Endometrial microvascular endothelial cells (primary cell): Measurements from ENCODE around the gene ACAP3. TPM values are rescaled to one million over a fixed set of nuclear protein-coding genes. Genes with fewer than 3 reads are reported as not detected.
"Not testable (repeated sequence)": the region's sequence is repeated elsewhere in the genome, so short reads cannot be mapped to it uniquely, and the experiment has no call there.

ENCODE experiments used
- in situ Hi-C: cut with HindIII; loops from 2 replicates; pipeline ENCODE4 v1.10.0; 2017; ENCODE audit warnings: low sequenced_read_pairs, low pct_unique_long_range_greater_than_20kb; ENCODE audit errors: inconsistent ontology term
- total RNA-seq: library from RNA; depleted of rRNA; stranded (reverse); fragments of >200 nt; gene quantifications from one replicate; pipeline ENCODE4 v1.2.3, GENCODE V29; 2015; ENCODE audit errors: inconsistent ontology term

The ACAP3 gene
- total RNA-seq, 1 donor from 2014 or later = 28.7 TPM

DNA sequence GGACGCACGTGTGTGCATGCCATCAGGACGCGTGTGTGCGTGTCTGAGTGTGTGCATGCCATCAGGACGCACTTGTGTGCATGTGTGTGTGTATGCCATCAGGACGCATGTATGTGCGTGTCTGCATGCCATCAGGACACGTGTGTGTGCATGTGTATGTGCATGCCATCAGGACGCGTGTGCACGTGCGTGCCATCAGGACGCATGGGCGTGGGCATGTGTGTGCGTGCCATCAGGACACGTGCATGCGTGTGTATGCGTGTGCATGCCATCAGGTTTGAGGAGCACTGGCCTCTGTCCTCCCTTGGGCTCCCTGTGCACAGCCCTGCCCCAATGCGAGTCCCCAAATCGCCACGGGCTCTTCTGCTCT is 48.6 kb downstream of the ACAP3 start:
- in situ Hi-C loops = no loop called here

GRCh38 chr1:1256956-1257871 is 50.5 kb downstream of the ACAP3 start:
- in situ Hi-C loops = no loop called here

DNA sequence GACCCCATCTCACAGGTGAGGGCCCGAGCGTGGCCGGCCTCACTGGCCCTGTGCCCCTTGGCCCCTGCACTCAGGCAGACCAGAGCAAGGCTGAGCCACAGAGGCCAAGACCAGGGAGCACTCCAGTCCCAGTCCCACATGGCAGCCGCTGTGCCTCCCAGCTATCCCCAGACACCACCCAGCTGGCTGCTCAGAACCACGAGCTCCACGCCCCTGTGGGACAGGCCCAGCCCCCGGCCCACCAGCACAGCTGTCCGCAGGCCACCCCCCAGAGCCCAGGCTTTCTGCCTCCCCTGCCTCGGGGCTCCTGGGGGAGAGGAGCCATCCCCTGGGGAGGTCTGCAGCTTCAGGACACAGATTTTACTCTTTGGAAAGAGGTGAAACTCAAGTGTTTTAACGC is 52.1 kb downstream of the ACAP3 start:
- in situ Hi-C loops = no loop called here

DNA sequence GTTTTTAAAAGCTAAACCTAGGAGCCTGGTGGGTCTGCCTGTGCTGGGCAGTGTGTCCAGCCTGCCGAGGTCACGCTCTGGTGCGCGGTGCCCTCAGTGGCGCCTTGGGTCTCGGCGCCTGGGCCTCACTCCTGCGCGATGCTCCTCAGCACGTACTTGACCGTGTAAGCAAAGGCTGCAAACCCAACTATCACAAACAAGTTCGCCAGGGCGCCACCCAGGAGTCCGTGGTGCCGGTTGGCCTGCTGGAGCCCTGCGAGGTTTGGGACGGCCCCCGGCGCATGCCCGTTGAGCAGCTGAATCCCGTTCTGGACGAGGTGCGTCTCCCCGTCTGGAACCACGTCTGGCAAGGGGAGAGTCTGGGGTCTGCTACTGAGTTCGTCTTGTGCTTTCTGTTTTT is 52.7 kb downstream of the ACAP3 start:
- in situ Hi-C loops = no loop called here

GRCh38 chr1:1254667-1254998 is 53.1 kb downstream of the ACAP3 start:
- in situ Hi-C loops = no loop called here

DNA sequence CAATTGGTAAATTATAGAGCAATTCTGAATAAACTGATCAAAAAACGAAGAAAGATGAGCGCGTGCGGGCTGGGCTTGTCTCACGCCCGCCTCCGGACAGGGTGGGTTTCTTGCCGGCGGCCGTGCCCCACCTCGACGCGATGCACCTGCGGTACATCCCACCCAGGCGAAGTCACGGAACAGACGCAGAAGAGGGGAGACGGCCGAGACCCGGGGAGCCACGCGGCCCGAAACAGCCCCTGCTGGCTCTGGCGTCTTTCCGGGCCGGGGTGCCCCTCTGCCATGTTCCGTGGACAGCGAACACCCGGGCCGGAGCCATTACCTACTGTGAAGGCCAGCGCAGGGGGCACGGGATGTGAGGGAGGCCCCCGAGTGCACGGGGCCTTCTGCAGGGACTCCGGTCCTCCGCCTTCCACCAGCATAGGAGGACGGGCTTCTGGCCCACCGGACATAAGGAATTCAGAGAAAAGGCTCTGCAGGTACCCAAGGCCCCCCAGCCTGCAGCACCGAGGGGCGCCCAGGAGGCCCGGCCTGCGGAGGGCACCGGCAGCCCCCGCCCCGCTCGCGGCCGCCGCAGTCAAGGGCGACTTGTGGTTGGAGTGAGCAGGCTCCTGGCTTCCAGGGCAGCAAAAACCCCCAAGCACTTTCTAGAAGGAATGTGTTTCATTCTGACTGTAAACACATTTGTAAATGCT is 53.6 kb downstream of the ACAP3 start:
- in situ Hi-C loops = no loop called here

- in situ Hi-C loops = no loop called here
Observed at GRCh38 chr1:1253314-1253713, 54.4 kb downstream of the ACAP3 start.

DNA sequence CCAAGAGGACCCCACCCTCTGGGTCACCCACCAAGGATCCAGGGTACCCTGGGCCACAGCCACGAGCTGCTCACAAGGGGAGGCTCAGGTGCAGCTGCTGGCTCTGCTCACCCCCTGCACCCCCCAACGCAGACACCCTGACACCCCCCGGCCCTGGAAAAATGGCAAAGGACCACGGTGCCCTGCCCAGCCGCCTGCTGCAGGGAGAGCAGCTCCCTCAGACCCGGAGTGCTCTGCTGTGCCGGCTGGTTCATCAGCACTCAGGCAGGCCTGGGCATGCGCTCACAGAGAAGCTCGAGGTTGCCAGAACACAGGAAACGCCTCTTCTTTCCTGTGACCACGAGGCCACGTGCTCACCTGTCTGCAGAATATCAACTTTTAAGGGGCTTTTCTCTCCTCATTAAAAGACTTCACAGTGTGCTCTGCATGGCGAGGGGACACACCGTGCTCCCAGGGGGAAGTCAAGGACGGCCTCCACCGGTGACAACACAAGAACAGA is 56.9 kb downstream of the ACAP3 start:
- in situ Hi-C loops = no loop called here

GRCh38 chr1:1248009-1248913 is 59.5 kb downstream of the ACAP3 start:
- in situ Hi-C loops = not testable (repeated sequence)

GRCh38 chr1:1247341-1247913 is 60.3 kb downstream of the ACAP3 start:
- in situ Hi-C loops = no loop called here

DNA sequence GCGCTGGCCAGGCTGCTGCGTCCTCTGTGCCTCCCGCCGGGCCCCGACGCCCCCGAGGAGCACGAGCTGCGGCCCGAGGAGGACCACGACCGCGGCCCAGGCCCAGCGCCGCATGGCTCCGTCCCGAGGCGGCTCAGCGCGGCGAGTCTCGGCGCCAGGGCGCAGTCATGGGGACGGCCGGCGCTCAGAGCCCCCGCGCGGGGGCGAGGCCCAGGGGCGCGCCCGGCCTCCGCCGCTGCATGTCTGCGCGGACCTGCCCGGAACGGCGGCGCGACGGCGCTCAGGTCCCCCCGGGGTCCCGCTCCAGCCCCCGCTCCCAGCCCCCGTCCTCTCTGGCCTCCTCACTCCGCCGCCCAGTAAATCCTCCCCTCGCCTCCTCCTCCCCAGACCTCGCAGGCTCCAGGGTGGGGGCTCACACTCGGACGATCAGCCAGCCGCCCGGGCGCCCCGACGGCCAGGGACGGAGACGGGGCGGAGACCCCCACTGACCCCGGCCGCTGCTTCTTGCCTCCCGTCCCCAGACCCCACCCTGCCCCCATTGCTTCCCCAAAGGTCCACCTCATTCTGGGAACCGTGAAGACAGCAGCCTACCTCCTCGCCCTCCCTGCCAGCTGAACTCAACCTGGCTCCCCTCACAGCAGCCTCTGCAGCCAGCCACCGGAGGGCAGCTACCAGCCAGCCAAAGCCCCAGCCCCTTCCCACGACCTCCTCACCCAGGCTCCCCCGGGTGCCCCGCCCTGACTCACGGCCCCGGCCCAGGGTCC is 61.0 kb downstream of the ACAP3 start, which contains the start of gene C1QTNF12:
Gene C1QTNF12 (minus strand): TSS at position 146 of the 764 bp plus-strand sequence. CDS start 32 bp downstream, at position 114.
- in situ Hi-C loops = no loop called here

DNA sequence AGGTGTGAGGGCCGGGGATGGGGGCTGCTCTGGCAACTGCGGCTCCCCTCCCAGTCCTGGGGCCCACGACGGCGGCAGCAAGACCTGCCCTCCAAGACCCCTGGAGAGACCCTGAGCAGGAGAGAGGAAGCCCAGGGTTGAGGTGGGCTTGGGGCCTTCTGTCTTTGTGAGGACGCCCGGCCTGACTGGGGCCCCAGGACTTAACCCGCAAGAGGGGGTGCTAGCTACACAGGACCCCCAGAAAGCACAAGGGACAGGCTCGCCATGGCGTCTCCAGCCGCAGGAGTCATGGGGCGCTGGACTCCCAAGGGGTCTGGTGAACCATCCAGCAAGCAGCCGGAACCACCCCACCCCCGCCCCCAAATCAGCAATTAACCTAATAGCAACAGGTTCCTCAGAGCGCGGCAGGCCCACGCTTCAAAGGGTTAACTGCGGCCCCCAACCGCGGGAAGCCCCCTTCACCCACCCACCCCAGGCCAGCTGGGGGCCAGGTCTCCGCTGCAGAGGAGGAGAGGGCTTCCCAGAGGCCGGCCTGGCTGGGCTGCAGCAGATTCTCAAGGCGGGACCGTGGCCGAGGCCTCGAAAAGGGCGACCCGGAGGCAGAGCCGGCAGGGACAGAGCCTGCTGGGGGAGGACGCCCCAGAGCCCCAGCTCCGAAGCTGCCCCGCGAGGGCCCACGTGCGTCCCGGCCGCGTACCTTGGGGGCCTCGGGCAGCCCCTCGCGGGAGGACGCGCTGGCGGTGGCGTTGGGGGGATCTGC is 61.7 kb downstream of the ACAP3 start:
- in situ Hi-C loops = no loop called here

GRCh38 chr1:1245178-1245816 is 62.4 kb downstream of the ACAP3 start:
- in situ Hi-C loops = no loop called here

DNA sequence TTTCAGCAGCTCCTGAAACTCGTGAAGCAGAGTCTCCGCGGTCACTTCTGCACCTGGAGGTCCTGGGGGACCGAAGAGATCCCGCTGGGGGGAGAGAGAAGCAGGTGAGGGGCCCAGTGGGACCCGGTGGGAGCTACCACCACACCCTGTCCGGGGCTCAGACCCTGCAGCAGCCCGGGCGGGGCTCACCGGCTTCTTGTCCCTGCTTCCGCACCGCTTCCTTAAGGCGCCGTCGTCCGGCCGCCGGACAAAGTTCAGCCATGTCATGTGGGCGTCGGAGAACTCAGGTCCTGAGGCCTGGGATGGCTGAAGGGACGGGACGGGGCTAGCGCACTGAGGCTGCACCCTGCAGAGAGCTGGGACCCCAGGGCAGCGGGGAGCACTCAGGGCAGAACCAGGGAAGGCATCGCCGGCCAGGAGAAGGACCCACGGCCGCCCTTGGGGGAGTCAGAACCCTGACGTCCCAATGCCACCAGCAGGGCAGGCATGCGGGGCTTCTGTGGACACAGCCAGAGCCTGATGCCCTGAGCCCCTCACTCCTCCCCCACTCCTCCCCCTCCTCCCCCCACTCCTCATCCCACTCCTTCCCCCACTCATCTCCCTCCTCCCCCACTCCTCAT is 63.4 kb downstream of the ACAP3 start:
- in situ Hi-C loops = no loop called here

DNA sequence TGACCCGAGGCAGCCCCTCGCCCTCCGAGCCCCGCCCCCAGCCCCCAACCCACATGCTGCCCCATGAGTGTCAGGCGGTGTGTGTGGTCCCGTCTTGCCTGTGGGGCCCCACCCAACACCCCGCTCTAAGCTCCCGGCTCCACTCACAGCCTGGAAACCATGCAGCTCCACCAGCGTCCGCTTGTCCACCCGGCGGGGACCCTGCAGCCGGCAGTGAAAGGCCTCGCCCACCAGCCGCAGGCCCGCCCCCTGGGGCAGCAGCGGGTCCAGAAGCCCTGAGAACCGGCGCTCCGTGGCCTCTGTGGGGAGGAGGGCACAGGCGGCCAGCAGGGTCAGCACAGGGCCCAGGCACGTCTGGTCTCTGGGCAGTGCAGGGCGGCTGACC is 63.9 kb downstream of the ACAP3 start:
- in situ Hi-C loops = no loop called here

DNA sequence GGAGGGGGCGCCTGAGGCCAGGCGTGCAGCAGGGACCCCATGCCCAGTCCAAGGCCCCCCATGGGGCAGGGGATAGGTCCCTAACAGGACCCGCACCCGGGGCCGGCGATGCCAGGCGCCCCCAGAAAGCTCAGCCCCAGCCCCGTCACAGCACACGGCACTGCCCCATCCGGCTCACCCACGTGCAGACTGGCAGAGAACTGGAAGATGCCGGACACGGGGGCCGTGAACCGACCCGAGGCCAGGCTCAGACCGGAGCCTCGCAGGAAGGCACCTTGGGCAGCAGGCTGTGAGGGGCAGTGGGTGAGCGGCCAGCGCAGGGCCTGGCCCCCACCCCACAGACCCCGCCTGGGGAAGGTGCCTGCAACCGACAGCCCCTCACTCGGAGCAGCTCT is 64.5 kb downstream of the ACAP3 start:
- in situ Hi-C loops = no loop called here
